GM18867 (cell line): ENCODE data around the gene GASK1A.
"Not testable (repeated sequence)": the region's sequence is repeated elsewhere in the genome, so short reads cannot be mapped to it uniquely, and the experiment has no call there.

Source experiments
- ATAC-seq: cut with Tn5 transposase; IDR thresholded peaks from one replicate; pipeline ENCODE4 v1.9.1; 2021; ENCODE audit warnings: mild to moderate bottlenecking, moderate library complexity; ENCODE audit not compliant: unreplicated experiment

Gene GASK1A

DNA sequence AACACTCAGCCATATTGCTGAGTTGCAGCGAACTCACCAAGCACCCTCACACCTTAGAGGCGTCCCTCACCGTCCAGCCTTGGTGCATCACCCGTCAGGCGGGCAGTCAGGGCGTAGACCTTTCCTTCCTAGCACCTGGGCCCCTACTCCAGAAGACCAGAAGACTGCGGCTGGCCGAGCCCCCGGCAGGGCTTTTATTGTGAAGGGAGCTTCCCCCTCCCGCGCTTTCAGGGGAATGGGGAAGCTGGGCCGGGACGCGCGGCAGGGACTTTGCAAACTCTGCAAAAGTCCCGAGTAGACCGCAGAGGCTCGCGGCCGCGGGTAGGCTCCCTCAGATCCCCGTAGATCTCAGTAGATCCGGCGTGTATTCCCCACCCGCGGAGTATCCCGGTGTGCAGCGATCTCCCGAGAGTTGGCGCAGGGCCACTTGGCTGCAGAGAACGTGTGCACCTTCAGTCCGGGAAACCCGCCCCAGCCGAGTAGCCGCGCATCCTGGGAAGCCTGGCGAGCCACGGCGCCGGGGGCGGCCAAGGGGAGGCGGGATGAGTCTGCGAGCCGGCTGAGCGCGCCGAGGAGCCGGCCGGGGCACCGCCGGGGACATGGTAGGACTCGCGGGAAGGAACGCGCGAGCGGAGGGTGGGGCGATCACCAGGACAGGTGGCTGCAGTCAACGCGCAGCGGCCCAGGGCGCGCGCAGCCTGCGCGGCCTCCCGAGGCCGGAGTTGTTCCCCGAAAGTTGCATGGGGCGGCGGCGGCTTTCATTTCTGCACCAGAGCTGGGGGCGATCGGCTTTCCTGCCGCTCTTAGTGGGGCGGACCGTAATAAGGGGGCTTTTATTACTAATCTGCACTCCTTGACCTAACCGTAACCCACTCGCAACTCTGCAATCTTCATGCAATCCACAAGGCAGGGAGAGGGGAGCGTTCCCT, at the start of gene GASK1A:
Gene GASK1A, plus strand, starts transcription at position 268 of the 929 bp plus-strand sequence. Its CDS starts 332 bp downstream, at position 600.
- ATAC-seq, result no peak

DNA sequence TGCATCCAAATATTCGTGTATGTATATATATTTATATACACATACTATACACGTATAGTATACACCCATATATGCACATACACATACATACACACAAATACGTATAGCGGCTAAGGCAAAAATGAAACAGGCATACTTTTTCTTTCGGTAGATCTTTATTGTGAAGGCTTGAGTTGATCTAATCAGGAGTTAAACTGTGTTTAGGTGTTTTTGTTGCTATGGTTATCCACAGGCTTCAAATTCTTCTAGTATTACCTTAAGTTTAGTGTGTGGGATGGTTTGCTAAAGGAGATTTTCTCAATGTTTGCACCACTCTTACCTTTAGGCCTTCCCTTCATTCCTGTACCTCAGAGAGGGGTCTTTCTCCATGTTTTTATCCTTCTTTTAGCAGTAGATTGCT, 45.0 kb upstream of the GASK1A start:
- ATAC-seq, result no peak

DNA sequence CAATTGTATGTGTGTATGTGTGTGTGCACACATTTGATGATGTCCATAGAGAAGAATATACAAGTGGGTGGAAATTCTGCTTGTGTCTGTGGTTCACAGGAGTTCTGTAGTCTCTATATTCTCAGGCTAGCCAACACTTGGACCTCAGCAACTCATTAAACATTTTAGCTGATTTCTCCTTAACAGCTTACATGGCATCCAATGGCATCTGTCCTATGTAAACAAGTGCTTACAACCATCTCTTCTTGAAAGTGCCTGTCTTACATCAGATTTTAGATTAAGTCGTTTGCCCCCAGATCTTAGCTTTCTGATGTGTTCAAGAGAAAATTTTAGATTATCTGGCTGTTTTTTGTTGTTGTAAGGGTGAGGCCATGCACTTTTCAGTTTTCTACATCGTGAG, 44.2 kb upstream of the GASK1A start:
- no peak for ATAC-seq

GRCh38 chr3:42935472-42935871, 43.6 kb upstream of the GASK1A start:
- ATAC-seq, result no peak

- ATAC-seq, result no peak
Measured at GRCh38 chr3:42936157-42936981, 42.7 kb upstream of the GASK1A start.

- no peak for ATAC-seq
Measured at GRCh38 chr3:42937334-42937733, 41.8 kb upstream of the GASK1A start.

DNA sequence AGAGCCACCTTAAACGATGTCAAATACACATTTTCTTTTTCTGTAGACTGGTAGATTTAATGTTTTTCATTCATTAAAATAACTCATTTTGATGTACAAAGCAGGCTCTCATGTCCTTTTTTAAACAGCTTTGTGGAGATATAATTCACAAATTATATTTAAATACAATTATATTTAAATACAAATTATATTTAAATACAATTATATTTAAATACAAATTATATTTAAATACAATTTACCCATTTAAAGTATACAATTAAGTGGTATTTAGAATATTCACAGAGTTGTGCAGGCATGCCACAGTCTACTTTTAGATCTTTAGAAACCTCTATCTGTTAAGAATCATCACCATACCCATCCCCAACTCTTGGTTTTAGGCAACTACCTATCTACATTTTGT, 36.4 kb upstream of the GASK1A start:
- ATAC-seq, result no peak

GRCh38 chr3:42946050-42946449, 33.1 kb upstream of the GASK1A start:
- no peak for ATAC-seq

DNA sequence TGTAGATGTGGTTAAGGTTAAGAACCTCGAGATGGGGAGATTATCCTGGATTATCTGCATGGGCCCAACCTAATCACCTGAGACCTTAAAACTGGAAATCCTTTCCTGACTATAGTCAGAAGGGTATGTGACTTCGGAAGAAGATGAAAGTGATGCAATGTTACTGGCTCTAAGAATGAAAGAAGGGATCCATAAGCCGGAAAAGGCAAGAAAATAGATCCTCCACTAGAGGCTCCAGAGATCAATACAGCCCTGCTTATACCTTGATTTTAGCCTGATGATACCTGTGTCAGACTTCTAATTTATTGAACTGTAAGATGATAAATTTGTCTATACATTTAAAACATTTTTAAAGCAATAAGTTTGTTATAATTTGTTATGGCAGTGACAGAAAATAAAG, 21.5 kb upstream of the GASK1A start:
- ATAC-seq, result no peak

- ATAC-seq, result no peak
Measured at GRCh38 chr3:42960282-42960681, 18.8 kb upstream of the GASK1A start.

DNA sequence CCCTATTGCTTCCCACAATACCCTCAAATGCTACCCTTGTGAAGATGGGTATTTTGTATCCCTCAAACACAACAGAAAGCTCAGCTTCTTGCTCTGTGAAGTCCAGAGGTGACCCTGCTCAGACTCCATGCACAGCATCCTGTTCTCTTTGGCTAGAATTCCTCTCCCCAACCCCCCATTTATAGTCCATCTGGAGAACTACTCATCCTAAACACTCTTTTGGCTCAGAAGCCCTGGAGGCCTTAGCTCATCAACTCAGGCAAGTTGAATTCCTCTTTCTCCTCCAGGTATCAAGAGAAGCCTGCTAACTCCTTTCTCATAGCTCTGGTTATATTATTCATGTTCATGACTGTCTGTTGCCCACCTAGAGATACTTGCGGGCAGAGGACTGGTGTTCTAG, 18.3 kb upstream of the GASK1A start:
- ATAC-seq, result no peak

DNA sequence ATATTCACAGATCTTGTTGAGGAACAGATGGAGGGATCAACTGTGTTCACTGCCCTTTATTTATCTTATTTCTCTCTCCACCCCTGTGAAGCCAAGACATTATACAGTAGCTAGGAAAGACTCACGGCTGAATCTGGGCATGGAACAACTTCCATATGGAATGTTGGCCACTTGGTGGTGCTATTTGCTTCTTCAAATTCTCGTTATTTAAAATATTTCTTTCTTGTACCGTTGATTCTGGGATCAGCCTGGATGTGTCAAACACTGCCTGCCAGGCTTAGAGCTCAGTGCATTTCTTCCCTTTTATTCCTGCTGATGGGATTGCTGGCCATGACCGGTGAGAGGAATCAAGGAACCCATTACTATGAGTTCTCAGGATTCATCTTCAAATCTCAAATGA, 17.5 kb upstream of the GASK1A start:
- no peak for ATAC-seq

DNA sequence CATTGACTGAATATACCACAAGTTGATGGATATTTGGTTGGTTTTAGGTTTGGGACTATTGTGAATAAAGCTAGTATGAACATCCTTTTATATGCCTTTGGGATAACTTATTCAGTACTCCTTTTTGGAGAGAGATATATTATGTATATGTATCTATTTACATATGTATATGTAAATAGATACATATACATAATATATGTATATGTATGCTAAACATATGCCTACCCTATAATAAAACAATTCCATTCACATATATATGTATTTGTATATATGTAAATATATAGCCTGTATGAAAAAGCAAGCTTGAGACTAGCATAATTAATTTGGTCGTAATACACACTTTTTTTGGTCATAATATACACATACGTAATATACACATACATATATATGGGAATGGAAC, 15.8 kb upstream of the GASK1A start:
- no peak for ATAC-seq

DNA sequence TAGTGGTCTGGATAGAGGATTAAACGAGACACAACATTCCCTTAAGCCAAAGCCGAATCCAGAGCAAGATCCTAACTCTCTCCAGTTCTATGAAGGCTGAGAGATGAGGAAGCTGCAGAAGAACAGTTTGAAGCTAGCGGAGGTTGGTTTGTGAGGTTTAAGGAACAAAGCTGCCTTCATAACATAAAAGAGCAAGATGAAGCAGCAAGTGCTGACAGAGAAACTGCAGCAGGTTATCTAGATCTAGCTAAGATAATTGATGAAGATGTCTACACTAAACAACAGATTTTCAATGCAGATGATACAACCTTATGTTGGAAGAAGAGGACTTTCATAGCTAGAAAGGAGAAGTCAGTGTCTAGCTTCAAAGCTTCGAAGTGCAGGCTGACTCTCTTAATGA, 14.8 kb upstream of the GASK1A start:
- ATAC-seq, result no peak

DNA sequence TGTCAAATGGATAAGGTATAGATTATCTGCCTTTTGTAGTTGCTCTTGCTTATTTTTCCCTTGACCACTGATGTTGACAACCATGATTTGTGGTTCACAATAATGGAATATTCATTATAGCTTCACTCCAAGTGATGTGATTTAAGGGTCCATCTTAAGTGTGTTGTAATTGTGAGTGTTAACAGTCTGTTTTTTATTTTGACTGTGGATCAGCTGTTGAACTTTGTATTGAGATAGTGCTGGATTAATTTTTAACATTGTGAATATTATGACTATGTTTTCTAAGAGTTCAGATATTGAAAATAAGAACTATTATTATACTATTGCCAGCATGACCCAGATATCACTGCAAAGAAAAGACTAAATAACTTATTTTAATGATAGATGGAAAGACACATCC, 8.6 kb upstream of the GASK1A start:
- ATAC-seq, result no peak

DNA sequence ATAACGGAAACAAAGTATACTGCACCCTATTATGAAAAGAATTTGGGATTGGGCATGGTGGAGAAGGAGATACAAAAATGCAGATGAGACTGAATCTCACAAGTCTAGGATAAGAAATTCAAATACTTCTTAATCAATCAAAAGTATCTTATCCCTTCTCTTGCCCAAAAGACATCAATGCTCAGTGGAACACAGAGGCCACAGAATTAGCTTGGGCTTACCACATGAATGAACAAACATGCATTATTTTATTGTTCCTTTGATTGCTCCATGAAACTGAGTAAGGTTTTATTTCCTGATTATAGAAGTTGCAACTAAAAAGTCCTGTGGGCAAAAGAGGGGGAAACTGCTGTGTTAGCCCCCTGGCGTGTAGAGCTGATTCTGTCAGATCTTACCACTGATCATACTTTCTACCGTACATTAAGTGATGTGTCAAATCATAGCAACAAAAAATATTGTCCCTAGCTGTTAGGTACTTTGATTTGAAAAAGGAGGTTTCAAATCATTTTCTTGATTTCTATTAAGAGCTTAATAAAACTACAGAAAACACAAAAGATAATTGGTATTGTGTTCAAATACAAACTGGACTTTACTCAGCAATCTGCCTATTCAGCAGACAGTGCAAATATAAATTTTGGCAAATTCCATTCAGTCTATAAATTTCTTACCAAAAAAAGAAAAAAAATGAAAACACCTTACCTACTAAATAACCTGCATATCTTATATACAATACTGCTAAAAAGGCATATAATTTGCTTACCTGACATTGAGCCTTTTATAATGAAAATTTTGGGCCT, 7.9 kb upstream of the GASK1A start:
- ATAC-seq, result no peak

- not testable (repeated sequence) for ATAC-seq
Measured at GRCh38 chr3:42974906-42975305, 4.2 kb upstream of the GASK1A start.

DNA sequence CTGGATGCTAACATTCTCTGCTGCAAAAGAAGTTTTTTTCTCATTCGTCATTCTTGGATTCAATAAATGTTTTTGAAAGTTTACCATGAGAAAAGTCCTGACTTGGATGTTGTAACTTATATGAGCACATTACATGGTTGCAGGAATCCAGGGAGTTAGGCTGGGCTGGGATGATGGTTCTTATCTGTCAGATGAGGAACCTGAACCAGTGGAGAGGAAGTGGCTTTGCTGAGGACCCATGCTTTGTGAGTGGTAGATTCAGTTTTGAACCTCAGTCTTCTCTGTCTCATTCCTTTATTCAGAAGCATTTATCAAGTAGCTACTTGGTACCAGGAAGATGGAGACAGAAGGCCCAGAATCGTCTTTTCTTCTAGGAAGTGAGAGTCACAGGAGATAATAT, 3.7 kb upstream of the GASK1A start:
- no peak for ATAC-seq

DNA sequence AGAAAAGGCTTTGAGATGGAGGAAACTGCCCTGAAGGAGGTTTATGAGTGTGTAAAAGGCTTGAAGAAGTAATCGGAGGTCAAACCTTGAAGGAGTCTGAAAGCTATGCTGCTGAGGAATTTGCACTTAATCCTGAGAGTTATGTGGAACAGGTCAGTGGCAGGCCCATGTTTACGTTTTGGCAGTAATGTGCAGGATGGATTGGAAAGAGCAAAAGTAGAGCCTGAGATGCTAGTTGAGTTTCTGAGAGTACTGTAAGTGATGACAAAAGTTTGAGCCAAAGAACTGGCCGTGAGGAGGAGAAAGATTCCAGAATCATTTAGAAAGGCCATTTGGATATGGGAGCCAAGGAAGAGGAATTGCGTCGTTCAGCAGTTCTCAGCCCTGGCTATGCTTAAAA, 3.2 kb upstream of the GASK1A start:
- ATAC-seq, result no peak

DNA sequence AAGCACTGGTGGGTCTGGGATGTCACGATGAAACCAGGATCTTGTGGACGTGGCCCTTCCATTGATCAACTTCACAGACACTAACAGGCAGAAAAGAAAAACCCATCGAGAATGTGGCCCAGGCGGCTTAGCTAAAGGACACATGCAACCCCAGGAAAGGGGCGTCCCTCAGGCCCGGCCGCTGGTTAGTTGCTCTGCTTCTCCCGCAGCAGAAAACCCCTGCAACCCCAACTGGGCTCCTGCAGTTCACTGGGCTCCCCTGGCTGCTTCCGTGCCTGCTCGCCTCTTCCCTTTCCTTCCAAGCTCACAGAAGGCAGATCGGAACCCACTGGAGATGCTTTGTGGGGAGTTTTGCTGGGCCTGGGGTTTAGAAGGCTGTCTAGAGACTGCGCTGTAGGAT, 1.1 kb downstream of the GASK1A start:
- ATAC-seq, result no peak

DNA sequence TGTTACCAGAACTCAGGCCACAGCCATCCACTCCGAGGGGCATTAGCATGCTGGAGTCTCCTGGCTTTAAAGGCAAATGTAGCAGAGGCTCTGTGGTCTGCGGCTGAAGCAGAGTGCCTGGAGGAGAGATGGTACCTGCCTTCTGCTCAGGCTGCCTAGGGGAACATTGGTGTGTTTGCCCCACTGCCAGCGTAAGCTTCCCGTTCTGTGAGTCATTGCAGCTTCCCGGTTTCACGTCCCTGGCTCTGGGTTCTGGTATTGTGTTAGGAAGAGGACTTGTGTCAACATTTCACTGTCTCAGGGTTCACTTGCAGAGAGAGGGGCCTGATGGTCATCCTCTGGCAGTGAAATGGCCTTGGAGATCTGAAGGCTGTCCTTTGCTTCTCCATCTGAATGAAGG, 1.8 kb downstream of the GASK1A start:
- no peak for ATAC-seq
